ENCODE data around the gene WSCD2. TPM values are rescaled to one million over a fixed set of nuclear protein-coding genes. Genes with fewer than 3 reads are reported as not detected.

WSCD2 gene
- total RNA-seq, 1 donor from 2014 or later, result 4.2 TPM

- H3K9me3 ChIP-seq, result no peaks in the 10 kb centered on the region
- no peak for DNase-seq (ENCODE audit: extremely low spot score in 2 of 2)
- no peak overlapping the region for H3K27ac ChIP-seq
- no peak overlapping the region for H3K4me3 ChIP-seq
- intact Hi-C loops (cut with DNase I), result no loop called here
- no peaks in the 10 kb centered on the region for H3K4me1 ChIP-seq
- no peaks in the 10 kb centered on the region for H3K27me3 ChIP-seq
- TF ChIP-seq POLR2AphosphoS5 (IDR thresholded peaks at IDR 0.05; ENCODE audit: insufficient read depth in 1 of 2, low read depth in 1 of 2), result no peak
- no peaks in the 10 kb centered on the region for H3K36me3 ChIP-seq
Observed at GRCh38 chr12:108247130-108247529, 118.0 kb downstream of the WSCD2 start.

- H3K9me3 ChIP-seq, result no peaks in the 10 kb centered on the region
- no peaks in the 10 kb centered on the region for H3K4me1 ChIP-seq
- intact Hi-C loops (cut with DNase I), result no loop called here
- TF ChIP-seq POLR2AphosphoS5 (IDR thresholded peaks at IDR 0.05; ENCODE audit: insufficient read depth in 1 of 2, low read depth in 1 of 2) (no peak), POLR2A (IDR thresholded peaks at IDR 0.05) (no peak), CTCF (IDR thresholded peaks at IDR 0.05) (no peak)
- H3K27ac ChIP-seq, result no peak overlapping the region
- H3K4me3 ChIP-seq, result no peak overlapping the region
- DNase-seq (ENCODE audit: extremely low spot score in 2 of 2), result no peak
- H3K27me3 ChIP-seq, result no peaks in the 10 kb centered on the region
- H3K36me3 ChIP-seq, result no peaks in the 10 kb centered on the region
Observed at GRCh38 chr12:108248011-108248410, 118.9 kb downstream of the WSCD2 start.

GRCh38 chr12:108252523-108252922 lies 123.4 kb downstream of the WSCD2 start:
- Histone ChIP-seq H3K9me3 (no peaks in the 10 kb centered on the region), H3K27me3 (no peaks in the 10 kb centered on the region), H3K36me3 (no peaks in the 10 kb centered on the region), H3K4me1 (no peaks in the 10 kb centered on the region), H3K4me3 (no peak overlapping the region), H3K27ac (no peak overlapping the region)
- no peak for TF ChIP-seq POLR2AphosphoS5 (IDR thresholded peaks at IDR 0.05; ENCODE audit: insufficient read depth in 1 of 2, low read depth in 1 of 2)
- no peak for TF ChIP-seq POLR2A (IDR thresholded peaks at IDR 0.05)
- TF ChIP-seq CTCF (IDR thresholded peaks at IDR 0.05), result no peak
- intact Hi-C loops (cut with DNase I), result no loop called here
- DNase-seq (ENCODE audit: extremely low spot score in 2 of 2), result no peak

- H3K4me1 ChIP-seq, result no peaks in the 10 kb centered on the region
- intact Hi-C loops (cut with DNase I), result no loop called here
- DNase-seq (ENCODE audit: extremely low spot score in 2 of 2), result no peak
- H3K4me3 ChIP-seq, result no peak overlapping the region
- H3K36me3 ChIP-seq, result no peaks in the 10 kb centered on the region
- no peaks in the 10 kb centered on the region for H3K27me3 ChIP-seq
- TF ChIP-seq POLR2A (IDR thresholded peaks at IDR 0.05), result no peak
- TF ChIP-seq POLR2AphosphoS5 (IDR thresholded peaks at IDR 0.05; ENCODE audit: insufficient read depth in 1 of 2, low read depth in 1 of 2), result no peak
- H3K9me3 ChIP-seq, result no peaks in the 10 kb centered on the region
- H3K27ac ChIP-seq, result no peak overlapping the region
Observed at GRCh38 chr12:108253540-108253939, 124.5 kb downstream of the WSCD2 start.

- H3K27me3 ChIP-seq, result no peaks in the 10 kb centered on the region
- TF ChIP-seq CTCF (IDR thresholded peaks at IDR 0.05) (no peak), POLR2AphosphoS5 (IDR thresholded peaks at IDR 0.05; ENCODE audit: insufficient read depth in 1 of 2, low read depth in 1 of 2) (no peak), POLR2A (IDR thresholded peaks at IDR 0.05) (no peak)
- no peak overlapping the region for H3K27ac ChIP-seq
- H3K4me1 ChIP-seq, result no peaks in the 10 kb centered on the region
- intact Hi-C loops (cut with DNase I), result no loop called here
- H3K4me3 ChIP-seq, result no peak overlapping the region
- no peak for DNase-seq (ENCODE audit: extremely low spot score in 2 of 2)
- no peaks in the 10 kb centered on the region for H3K9me3 ChIP-seq
- no peaks in the 10 kb centered on the region for H3K36me3 ChIP-seq
Observed at GRCh38 chr12:108254030-108254429, 124.9 kb downstream of the WSCD2 start.

GRCh38 chr12:108254517-108255251 lies 125.6 kb downstream of the WSCD2 start:
- no peak overlapping the region for H3K27ac ChIP-seq
- TF ChIP-seq POLR2A (IDR thresholded peaks at IDR 0.05), result no peak
- no peak for TF ChIP-seq POLR2AphosphoS5 (IDR thresholded peaks at IDR 0.05; ENCODE audit: insufficient read depth in 1 of 2, low read depth in 1 of 2)
- no peak for TF ChIP-seq CTCF (IDR thresholded peaks at IDR 0.05)
- no peaks in the 10 kb centered on the region for H3K36me3 ChIP-seq
- no peak for DNase-seq (ENCODE audit: extremely low spot score in 2 of 2)
- H3K4me1 ChIP-seq, result no peaks in the 10 kb centered on the region
- H3K4me3 ChIP-seq, result no peak overlapping the region
- H3K9me3 ChIP-seq, result no peaks in the 10 kb centered on the region
- intact Hi-C loops (cut with DNase I), result no loop called here
- no peaks in the 10 kb centered on the region for H3K27me3 ChIP-seq

Measured in vagina (tissue), 2 donors.